Coronary artery (tissue), 2 donors: ENCODE measurements around the gene PCDH9.

ENCODE experiments used
- DNase-seq: peaks from one replicate; pipeline ENCODE4 v3.0.0-alpha.2; 2017; ENCODE audit warnings: low spot score
- H3K27ac ChIP-seq, 2 donors: fragments of 200-600 bp; sonication (generic); one replicate each; pipeline ENCODE4 v1.5.1; 2016 to 2019
- H3K4me3 ChIP-seq: fragments of 200-600 bp; sonication (generic); 2 replicates; pipeline ENCODE4 v1.5.1; 2016; ENCODE audit warnings: mild to moderate bottlenecking, moderate library complexity
- TF ChIP-seq, protein P1 (sequence below): fragments of 200-600 bp; sonication (generic); IDR thresholded peaks from one replicate; pipeline ENCODE4 v1.5.1; 2019; ENCODE audit warnings: antibody characterized with exemption

Gene PCDH9

DNA sequence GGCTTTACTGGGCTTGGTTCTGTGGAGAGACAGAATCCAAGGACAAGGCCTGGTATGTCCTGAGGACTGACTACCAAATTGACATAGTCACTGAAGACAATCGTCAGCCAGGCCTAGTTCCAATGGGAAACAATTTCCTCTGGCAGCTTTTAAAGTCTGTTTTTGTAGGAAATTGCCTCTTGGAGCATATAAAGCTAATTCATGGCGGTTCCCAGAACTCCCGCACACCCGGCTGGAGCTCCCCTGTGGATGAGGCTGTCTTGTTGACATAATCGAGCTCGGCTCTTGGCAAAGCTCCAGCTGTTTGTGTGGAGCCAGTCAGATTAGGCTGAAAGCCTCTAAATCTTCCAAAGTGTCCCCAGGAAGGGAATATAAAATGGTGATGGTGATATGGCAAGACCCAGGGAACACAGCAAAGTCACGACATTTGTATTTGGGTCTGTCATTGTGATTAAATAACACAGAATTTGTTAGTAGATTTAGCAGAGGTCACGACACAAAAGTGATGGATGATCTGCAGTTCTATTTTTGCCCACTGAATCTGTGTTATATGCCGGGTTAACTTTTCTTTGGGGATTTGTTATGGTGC lies 395.0 kb downstream of the PCDH9 start:
- no peak for DNase-seq
- TF ChIP-seq, protein P1, sequence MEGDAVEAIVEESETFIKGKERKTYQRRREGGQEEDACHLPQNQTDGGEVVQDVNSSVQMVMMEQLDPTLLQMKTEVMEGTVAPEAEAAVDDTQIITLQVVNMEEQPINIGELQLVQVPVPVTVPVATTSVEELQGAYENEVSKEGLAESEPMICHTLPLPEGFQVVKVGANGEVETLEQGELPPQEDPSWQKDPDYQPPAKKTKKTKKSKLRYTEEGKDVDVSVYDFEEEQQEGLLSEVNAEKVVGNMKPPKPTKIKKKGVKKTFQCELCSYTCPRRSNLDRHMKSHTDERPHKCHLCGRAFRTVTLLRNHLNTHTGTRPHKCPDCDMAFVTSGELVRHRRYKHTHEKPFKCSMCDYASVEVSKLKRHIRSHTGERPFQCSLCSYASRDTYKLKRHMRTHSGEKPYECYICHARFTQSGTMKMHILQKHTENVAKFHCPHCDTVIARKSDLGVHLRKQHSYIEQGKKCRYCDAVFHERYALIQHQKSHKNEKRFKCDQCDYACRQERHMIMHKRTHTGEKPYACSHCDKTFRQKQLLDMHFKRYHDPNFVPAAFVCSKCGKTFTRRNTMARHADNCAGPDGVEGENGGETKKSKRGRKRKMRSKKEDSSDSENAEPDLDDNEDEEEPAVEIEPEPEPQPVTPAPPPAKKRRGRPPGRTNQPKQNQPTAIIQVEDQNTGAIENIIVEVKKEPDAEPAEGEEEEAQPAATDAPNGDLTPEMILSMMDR: no peak
- Histone ChIP-seq H3K4me3 (peak overlapping the region; percentile 10), H3K27ac (no peak overlapping the region)

DNA sequence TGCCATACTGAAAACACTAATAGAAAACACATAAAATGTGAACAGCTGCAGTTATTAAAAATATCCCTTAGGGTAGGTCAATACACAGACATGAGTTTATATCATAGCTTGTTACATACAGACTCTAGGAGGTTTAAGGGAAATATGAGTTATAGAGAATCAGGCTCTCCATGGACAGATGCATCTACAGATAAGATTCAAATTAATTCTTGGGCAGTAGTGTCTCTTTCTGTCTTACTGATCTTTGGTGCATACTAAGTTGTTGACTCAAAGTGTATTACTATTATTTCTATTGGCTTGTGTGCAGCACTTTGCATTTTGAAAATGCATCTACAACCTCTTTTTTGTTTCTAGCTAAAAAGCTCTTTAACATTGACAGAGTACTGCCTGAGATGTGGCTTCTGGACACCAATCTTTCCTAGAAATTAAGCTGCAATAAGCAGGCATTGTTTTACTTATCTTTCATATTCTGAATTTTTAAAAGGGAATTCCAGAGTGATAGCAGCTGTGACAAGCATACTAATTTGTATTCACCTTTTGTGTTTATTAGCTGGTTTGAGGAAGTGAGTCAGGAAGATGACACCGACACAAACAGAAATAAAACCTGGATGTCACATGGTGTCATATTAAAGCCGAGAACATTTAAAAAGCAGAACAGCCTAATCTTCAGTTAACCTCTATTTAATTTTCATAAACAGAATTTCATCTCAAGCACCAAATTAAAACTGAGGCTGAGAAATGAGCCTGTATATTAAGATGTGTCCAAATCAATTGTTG lies 399.0 kb downstream of the PCDH9 start:
- Histone ChIP-seq H3K27ac (no peak overlapping the region), H3K4me3 (no peak overlapping the region)
- TF ChIP-seq, protein P1: no peak
- DNase-seq: no peak

DNA sequence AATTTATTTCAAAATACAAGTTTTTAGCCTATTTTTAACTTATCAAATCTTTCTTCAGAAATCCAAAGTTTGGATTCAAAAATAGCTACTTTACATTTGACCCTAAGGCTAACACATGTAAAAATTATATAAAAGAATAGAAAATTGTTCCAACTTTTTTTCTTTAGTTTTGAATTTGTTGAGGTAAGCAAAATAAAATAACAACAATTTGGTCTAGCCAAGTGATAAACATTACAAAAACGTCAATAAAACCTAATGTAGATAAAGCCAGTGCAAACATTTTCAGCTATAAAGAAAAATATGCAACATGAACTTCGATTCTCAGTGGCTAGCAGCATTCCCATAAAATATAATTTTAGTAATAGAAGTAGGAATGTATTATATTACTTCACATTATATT lies 400.3 kb downstream of the PCDH9 start:
- TF ChIP-seq, protein P1: no peak
- DNase-seq: no peak
- H3K27ac ChIP-seq: no peak overlapping the region

DNA sequence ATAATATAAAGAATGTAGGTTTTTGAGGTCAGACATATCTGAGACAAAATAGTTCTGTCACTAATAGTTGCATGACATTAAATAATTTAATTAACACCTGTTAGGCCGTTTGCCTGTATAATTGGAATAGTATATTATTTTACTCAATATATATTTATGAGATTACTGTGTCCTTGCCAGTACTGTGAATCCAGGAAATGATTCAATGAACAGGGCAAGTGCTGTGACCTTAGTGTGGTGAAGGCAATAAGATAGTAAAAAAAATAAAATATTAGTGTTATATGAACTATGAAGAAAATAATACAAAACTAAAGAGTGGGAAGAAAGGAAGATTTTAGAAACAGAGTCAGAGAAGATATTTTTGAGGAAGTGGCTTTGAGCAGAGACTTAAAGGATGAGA lies 403.7 kb downstream of the PCDH9 start:
- DNase-seq: no peak
- H3K27ac ChIP-seq: no peak overlapping the region
- TF ChIP-seq, protein P1: no peak
- no peak overlapping the region for H3K4me3 ChIP-seq

More for the DNA sequence above, 400.3 kb downstream of the PCDH9 start:
- H3K4me3 ChIP-seq: no peak overlapping the region

DNA sequence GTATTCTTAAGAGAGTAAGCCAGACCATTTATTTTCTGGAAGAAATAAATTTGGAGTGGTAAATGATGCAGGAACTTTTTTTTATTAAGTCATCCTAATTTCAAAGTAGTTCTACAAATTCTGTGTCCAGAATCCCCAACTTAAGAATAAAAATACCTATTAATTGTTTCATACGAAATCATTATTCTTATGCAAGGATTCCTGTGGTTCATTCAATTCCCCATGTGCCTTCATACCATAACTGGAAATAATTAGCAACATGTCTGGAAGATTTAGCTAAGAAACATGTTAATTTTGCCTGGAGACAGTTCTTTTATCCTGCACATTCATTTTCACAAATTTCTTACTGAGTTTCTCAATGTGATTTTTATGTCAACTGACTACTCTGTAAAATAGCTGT lies 408.6 kb downstream of the PCDH9 start:
- H3K27ac ChIP-seq: no peak overlapping the region
- TF ChIP-seq, protein P1: no peak
- no peak for DNase-seq
- no peak overlapping the region for H3K4me3 ChIP-seq

DNA sequence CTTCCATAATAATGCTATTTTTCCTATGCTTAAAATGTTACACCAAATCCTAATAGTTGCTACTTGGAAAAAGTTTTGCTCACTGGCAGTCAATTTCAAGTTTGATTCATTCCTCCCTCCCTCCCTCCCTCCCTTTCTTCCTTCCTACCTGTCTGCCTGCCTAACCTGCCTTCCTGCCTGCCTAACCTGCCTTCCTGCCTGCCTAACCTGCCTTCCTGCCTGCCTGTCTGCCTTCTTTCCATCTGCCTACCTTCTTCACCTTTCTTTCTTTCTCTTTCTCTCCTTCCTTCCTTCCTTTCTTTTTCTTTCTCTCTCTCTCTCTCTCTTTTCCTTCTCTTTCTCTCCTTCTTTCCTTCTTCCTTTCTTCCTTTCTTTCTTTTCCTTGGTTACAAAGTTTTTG lies 418.7 kb downstream of the PCDH9 start:
- TF ChIP-seq, protein P1: no peak
- DNase-seq: no peak
- Histone ChIP-seq H3K27ac (no peak overlapping the region), H3K4me3 (no peak overlapping the region)

DNA sequence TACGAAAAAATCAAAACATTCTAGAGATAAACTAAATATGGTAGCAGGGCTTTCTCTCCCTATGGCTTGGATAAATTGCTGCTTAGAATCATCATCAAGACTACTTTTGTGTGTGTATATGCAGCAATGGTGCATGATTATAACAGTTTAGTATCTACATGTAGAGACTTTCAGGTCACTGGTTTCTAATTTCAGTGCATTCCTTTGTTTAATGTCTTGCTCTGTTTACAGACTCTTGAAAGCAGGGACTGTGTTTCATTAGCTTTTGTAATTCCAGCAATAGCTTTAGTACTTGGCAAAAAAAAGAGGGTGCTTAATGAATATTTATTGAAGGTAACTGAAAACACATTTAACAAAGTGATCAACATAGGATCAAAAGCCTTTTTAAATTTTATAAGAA lies 420.7 kb downstream of the PCDH9 start:
- DNase-seq: no peak
- TF ChIP-seq, protein P1: no peak
- H3K4me3 ChIP-seq: no peak overlapping the region
- no peak overlapping the region for H3K27ac ChIP-seq
